ENCODE data around the gene CIB4. TPM values are rescaled to one million over a fixed set of nuclear protein-coding genes. Genes with fewer than 3 reads are reported as not detected.

The CIB4 gene
- polyA plus RNA-seq, 4 donors: 0.50 to 0.78 (median 0.72) TPM; not detected in 1

DNA sequence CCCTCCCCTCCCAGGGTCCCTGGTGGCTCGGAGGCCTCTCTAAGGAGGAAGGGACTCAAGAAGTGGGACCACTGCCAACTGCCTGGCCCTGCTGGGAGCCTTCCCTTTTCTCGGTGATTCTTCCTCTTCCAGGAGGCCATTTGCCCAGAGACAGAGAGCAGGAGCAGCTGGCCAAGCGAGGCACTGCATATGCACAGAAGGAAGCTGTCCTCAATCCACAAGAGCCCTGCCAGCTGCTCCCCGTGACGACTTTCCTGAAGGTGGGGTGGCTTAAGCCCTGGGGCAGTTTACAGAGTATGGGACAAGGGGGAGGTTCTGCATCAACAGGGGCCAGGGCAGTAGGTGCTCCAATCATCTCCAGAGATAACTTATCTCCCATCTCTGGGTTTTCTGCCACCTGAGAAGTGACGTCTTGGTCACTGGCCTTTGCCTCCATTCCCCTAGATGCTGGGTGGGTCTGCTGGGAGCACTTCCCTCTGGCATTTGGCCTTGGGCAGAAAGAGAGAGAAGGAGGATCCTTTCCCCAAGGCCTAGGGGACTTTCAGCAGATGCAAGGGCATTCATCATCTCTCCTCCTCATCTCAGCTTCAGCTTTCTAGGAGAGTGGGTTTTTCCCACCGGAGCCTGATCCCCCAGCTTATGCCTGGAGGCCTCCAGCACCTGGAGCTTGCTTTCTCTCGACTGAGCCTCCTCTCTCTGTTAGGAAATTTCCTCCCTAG is 28.5 kb downstream of the CIB4 start:
- no peak for DNase-seq (ENCODE audit: low read depth in 4 of 4, low spot score in 3 of 4)

DNA sequence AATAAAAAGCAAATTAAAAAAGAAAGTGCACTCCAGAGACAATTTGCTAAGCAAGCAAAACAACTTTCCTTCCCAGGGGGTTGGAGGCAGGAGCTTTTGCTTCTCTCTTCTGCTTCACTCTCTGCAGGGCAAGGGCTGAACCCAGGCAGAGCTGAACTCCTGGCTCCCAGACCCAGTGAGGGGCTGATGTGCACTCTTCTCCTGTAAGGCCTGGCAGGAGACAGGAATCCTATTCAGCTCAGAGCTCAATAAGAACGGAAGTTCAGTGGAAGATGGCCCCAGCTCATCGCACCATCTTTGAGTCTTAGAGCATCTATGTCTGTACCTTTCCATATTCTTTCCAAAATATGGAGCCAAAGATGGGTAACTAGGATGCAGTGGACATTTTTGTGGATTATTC is 29.1 kb downstream of the CIB4 start:
- no peak for DNase-seq (ENCODE audit: low read depth in 4 of 4, low spot score in 3 of 4)

DNA sequence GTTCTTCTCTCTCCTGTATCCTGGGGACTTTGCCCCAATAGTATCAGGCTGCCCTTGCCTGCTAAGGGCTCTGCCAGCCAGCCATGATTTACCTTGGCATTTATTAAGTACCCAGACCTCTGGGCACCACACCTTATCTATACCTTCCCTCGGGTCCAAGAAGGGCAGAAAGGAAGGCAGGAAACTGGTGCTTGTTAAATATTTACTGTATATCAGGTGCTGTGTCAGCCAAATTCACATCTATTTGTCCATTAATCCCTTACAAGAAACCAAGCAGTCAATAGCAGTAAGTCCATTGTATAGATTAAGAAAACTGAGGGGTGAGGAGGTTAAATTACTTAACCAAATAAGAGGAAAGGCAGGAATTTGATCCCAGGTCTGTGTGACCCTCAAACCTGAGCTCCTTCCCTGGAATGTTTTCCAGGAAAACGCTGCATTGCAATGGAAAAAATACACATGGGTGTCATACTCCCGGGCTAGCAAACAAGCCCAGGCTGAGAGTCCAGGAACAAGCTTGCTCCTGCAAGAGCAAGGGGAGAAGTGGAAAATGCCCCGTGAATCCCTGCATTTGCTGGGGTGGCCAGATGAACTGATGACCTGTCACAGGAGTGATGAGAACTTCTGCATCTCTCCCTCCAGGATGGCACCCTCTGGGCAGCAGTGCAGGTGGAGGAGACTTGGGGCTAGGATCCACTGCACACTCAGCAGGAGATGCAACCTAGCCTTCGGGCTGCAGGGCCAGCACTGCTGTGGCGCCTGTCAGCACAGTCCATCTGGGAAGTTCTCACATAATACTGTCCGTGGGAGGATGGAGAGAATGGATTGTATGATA is 30.4 kb downstream of the CIB4 start:
- no peak for DNase-seq (ENCODE audit: low read depth in 4 of 4, low spot score in 3 of 4)

DNA sequence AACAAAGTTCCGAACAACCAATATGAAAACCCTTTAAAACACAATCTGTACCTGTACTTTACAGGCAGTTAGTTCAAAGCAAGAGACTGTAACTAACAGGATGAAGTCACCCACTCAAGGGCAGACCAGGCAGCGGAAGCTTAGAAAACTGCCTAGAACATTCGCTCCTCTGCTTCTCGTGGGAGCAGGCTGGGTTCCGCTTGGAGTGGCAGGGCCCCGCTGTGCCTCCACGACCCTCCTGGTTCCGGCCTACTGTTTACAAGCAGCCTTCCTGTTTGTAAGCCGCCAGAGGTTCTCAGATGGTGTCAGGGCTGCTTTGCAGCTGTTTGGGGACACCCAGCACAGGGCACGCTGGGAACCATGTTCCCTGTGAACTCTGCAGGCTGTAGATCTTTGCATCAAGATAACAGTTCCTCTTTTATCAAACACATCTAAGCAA is 31.3 kb downstream of the CIB4 start:
- no peak for DNase-seq (ENCODE audit: low read depth in 4 of 4, low spot score in 3 of 4)

DNA sequence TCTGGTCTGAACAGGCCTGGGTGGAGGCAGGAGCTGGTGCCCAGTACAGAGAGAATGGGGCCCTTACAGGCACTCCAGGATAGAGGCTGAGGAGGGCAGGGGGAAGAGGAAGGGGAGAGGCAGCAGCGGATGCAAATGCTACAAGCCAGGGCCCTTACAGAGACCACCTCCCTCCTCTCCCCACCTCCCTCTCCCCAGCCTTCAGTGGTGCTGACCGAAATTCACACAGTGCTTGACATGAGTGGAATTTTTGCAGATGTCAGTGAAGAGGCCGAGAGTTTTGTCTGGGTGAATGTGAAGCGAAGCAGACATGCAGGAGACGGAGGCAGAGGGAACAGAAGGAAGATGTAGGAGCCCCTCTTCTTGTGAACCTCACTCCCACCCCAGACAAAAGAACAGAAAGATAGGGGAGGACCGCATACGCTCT is 31.9 kb downstream of the CIB4 start:
- DNase-seq (ENCODE audit: low read depth in 4 of 4, low spot score in 3 of 4): no peak

DNA sequence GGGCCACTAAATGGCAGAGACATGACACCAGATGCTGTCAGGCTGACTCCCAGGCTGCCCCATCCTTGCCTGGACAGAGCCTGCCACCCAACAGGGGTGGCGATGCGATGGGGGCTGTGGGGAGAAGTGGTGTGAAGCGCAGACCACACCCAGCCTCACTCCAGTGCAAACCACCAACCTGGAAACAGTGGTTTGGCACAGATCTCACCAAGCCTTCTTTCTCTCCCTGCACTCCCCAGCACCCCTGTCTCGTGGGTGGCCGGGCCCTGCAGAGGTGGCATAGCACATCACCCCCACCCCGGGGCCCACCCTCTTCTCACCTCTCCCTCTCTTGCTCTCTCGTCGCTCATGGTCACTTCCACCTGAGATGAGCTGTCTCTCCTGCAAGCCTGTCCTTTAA is 32.6 kb downstream of the CIB4 start:
- no peak for DNase-seq (ENCODE audit: low read depth in 4 of 4, low spot score in 3 of 4)

DNA sequence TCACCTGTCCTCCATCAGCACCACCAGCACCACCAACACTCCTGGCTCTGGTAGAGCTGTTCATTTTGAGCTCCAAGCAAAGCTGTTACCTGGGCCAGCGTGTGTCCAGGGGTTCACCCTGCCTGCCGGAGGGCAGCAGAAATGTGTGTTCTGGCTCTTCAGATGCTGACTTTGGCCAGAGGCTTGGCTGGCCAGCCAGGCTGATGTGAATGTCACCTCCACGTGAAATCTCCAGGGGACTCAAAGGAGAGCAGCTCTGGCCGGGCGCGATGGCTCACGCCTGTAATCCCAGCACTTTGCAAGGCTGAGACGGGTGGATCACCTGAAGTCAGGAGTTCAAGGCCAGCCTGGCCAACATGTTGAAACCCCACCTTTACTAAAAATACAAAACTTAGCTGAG is 33.5 kb downstream of the CIB4 start:
- no peak for DNase-seq (ENCODE audit: low read depth in 4 of 4, low spot score in 3 of 4)

DNA sequence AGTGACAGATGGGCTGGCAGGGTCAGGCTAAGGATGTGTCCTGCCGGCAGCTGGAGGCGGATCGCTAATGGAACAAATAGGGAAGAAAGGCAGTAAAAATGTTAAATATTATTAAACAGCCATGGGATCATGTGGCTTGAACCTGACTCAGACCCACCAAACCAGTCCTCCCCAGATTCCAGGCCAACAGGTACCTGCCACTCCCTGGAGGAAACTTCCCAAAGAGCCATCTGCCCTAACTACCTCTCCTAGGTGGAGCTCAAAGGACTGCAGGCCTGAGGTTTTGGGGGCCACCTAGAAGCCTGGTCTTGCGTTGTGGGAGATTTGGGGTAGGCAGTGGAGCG is 34.3 kb downstream of the CIB4 start:
- DNase-seq (ENCODE audit: low read depth in 4 of 4, low spot score in 3 of 4): no peak

DNA sequence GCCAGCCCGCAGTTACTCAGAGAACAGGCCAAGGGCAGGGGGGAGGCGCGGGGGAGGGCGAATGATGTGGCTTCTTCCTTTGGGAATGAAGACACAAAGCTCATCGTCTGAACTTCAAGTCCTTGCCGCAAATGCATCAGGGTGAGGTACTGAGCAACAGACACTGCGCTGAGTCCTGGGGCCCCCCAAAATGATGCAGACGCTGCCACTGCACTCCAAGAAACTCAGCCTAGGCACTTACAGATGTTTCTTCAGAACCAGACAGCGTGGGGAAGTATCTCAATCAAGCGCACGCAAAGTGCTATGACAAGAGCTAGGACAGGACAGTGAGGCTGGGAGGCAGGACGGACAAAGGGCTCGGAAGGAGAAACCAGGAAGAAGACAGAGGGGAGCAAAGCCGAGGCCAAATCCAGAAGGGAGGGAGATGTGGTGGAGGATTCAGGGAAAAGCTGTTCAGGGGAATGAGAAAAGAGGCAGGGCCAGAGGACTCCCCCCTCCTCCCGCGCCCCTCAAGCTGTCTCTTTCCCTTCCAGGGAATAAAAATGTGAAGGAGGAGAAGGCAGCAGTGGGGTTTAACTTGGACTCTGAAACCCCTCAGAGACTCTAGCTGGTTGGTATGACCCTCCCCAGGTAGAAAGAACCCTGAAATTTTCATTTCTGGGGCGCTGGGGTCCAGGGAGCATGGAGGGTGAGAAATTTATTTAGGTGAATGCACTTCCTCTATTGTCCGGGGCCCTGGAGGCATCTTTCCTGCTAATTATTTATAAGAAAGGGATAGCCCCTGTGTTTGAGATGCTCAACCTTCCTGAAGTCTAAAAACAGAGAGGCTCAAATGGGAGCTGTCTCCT is 34.9 kb downstream of the CIB4 start:
- DNase-seq (ENCODE audit: low read depth in 4 of 4, low spot score in 3 of 4): no peak

DNA sequence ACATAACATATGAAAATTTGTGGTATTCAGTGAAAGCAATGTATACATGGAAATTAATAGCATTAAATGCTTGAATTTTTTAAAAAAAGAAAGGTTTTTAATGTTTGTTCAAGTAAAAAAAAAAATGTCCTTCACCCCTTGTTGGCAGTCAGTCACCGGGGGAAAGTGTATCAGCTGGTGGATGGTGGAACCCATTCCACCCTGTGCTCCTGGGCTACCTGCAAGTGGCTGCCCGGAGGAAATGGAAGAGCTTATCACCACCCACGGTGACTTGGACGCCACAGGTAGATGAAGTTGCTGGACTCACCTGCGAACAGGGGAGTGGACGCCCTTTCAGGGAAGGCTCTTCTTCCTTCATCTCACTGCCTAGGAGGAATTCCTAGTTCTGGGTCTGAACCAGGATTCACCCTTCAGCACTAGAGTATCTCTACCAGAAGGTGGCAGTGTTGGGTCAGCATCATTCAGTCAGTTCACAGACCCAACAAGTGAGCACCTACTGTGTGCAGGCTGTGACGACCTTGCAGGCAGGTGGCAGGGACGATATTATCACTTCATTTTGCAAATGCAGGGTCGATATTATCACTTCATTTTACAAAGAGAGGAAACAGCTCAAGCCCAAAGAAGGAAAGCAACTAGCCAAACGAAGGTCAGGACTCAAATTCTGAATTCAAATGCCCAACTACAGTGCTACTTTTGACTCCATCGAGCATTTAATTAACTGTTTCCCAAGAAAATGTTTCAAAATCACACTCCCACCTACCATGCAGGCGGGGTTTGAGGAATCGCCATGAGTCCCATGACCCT is 35.8 kb downstream of the CIB4 start:
- DNase-seq (ENCODE audit: low read depth in 4 of 4, low spot score in 3 of 4): no peak

DNA sequence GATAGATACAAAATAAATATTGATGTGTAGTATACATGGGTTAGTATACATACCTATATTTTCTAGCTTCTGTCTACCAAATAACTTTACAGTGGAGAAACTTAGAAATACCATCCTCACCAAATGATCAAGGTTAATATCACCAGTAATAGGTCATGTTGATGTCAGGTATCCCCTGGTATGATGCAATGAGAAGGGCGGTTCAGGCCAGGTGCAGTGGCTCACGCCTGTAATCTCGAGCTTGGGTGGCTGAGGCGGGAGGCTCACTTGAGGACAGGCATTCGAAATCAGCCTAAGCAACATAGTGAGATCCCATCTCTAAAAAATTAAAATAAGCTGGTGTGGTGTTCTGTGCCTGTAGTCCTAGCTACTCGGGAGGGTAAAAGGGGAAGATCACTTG is 38.6 kb downstream of the CIB4 start:
- no peak for DNase-seq (ENCODE audit: low read depth in 4 of 4, low spot score in 3 of 4)

DNA sequence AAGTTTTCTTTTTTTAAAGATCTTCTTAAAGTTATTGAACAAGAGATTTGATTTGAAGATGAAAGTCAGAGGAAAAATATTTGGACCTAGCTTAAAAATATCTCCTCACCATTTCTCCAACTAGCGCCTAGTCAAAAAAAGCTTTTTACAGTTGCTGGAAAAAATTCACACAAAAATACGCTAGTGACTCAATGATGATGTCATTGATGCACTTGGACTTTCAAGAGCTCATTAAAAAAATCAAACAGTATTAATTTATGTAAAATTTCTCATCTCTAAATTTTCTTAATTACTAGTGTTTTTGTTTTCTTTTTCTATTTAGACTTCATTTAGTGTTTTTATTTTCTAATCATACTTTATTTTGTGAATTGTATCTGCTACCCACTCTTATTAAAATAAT is 41.8 kb downstream of the CIB4 start:
- no peak for DNase-seq (ENCODE audit: low read depth in 4 of 4, low spot score in 3 of 4)

DNA sequence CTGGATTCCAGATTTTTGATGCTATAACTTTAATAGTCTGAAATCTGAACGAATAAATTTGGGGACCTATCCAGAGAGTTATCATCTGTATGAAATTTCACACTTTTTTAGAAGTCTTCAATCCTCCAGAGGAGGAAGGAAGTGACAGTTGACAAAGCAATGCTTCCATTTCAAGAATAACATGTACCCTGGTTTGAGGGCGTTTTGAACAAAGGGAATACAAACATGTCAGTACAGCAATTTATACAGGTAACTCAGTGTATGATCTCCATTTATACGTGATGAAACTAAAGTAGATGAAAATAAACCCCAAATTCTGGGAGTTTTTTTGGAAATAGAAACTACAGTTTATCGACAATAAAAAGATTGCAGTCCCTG is 42.2 kb downstream of the CIB4 start:
- no peak for DNase-seq (ENCODE audit: low read depth in 4 of 4, low spot score in 3 of 4)

DNA sequence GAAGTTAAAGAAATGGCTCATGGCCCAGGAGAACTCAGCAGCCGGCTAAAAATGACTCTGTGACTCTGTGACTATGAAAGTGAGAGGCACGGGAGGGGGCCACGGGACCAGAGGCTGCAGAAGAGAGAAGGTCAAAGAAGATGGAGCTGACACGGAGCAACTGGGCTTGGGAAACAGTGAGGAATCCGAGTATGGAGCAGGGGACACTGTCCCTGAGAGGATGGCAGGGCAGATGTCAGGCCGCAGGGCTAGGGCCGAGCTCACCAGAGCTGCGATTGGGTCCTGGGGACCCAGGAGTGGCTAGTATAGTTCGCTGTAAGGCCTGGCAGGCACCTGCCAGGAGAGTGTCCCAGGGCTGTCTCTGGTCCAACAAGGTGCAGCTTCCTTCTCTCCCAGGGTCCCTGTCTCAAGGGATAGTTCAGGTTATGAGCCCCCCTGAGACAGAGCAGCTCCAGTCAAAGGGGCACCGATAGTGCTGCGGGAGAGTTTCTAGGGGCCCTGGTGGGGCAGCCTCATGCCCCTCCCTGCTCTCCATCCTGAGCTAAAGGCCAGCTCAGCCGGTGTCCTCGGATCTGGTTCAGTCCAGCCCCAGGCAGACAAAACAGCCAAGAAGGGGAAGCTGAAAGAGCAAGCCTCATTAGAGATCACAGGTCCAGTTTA is 42.7 kb downstream of the CIB4 start:
- no peak for DNase-seq (ENCODE audit: low read depth in 4 of 4, low spot score in 3 of 4)

DNA sequence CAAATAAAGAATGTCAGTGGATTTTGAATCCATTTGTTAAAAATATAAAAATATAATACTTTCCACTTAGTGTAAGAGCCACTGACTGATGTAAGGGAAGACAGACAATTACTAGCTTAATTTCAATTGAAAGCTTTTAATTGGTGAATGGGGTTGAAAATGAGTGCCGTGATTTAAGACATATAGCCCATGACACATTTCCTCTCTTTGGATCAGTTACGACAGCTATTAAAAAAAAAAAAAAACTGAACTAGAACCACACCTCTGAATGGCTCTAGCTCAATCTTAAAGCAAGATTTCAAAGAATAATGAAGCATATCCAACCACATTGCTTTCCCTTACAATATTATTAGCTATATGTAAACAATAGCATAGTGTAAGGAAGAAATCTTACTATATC is 44.0 kb downstream of the CIB4 start:
- no peak for DNase-seq (ENCODE audit: low read depth in 4 of 4, low spot score in 3 of 4)

DNA sequence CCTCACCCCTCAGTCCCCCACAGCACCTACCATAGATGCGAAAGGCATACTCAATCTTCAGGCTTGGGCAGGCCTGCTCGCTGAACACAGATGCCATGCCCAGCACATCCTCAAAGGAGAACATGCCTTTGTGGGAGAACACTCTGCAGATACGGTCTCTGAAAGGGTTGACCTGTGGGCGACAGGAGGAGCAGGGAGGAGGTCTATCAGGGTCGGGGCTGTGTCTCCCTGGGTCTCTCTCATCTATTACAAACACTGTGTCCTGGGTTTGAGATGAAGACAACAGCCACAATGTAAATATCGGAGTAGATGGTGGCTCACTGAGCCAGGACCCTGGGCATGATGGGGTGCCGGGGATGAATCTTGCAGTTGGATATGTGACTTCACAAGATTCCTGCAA is 46.0 kb downstream of the CIB4 start:
- no peak for DNase-seq (ENCODE audit: low read depth in 4 of 4, low spot score in 3 of 4)

DNA sequence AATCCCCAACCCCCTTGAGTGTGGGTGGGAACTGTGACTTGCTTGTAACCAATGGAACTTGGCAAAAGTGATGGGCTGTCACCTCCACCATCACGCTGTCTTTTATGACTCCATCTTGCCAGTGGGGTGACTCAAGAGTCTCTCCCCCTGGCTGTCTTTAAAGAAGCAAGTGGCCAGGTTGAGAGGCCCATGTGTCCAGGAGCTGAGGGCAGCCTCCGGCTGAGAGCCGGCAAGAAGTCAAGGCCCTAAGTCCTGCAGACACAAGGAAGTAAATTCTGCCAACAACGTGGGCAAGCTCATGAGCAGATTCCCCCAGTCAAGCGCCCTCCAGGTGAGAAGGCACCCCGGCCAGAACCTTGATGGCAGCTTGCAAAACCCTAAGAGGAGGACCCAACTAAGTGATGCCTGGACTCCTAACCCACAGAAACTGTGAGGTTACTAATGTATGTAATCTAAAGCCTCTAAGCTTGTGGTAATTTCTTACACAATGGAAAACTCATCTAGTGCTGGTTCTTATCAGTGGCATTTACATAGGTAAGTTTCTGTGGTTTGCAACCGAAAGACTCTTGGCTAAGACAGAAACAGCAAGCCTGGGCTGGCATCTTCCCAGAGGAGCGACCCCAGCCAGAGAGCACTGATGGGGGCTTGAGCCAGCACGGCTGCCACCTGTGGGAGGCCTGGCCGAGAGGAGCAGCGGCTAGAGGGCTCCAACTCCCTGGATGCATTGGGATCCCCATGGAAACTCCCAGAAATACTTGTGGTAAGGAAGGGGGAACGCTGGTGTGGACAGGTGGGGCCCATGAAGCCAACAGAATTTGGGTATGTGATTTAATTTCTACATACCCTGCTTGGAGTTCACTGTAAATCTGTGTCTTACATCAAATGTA is 49.3 kb downstream of the CIB4 start:
- no peak for DNase-seq (ENCODE audit: low read depth in 4 of 4, low spot score in 3 of 4)

DNA sequence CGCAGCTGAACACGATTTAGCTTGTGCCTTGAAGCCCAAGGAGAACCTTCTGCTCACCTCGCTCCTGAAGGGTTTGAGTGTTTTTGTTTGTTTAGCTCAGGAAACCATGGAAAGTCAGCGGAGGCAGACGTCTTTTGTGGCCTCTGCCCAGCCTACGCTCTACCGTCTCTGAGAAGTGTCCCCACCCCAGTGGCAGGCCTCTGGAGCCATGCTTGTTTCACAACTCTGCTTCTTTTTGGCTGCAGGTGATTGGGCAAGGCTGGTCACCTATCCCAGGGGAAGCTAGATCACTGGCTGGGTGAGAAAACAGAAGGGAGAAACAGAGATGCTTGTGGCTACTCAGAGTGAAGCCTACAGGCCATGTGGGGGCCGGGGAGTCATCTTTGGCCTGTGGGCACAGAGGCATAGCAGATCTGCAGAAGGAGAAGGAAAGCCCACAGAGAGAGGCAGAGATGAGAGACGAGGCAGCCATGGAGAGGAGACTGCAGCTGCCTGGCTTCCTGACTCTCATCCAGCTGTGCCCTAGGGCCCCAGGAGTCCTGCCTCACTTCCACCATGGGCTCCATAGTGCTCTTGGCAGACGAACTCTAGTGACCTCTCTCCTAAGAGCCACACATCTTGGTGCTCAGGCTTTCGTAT is 50.1 kb downstream of the CIB4 start:
- no peak for DNase-seq (ENCODE audit: low read depth in 4 of 4, low spot score in 3 of 4)

DNA sequence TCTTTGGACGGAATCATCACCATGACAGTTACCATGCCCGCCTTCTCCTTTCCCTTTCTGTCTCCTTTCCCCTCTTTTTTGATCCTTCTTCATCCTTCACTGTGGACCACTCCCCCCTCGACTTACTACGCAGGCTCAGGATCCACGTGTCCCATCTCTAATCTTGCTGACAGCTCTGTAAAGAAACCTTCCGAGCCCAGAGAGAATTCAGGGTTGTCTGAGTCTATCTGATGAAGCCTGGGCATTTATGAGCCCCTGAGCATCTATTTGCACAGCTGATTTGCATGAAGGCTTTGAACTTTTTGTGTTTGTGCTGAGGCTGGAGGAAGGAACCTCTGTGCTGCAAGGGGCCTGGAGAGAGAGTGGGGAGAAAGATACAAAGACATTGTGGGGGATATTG is 50.7 kb downstream of the CIB4 start:
- no peak for DNase-seq (ENCODE audit: low read depth in 4 of 4, low spot score in 3 of 4)
